Measurements from ENCODE around the gene SLC16A5.

GRCh38 chr17:75124041-75124818 lies 36.5 kb downstream of the SLC16A5 start:
- TF ChIP-seq POLR2A (IDR thresholded peaks at IDR 0.05) (no peak), CTCF (IDR thresholded peaks at IDR 0.05) (no peak)
